Mucosa of descending colon (tissue), 3 donors: ENCODE results near the gene STAMBPL1. TPM values are rescaled to one million over a fixed set of nuclear protein-coding genes. Genes with fewer than 3 reads are reported as not detected.
A peak's percentile ranks its signal among the peaks of the same experiment; 100 is the strongest.

Source experiments
- ATAC-seq: fragments of 200-7000 bp; cut with Tn5 transposase; one replicate; pipeline ENCODE4 v1.9.1; 2020; ENCODE audit warnings: mild to moderate bottlenecking, moderate library complexity
- DNase-seq, 3 donors: peaks; one replicate each; pipeline ENCODE4 v3.0.0-alpha.2; 2020
- H3K36me3 ChIP-seq: fragments of 200-600 bp; one replicate; pipeline ENCODE4 v1.8.0; 2021; ENCODE audit warnings: low read depth, mild to moderate bottlenecking
- H3K4me1 ChIP-seq: fragments of 200-600 bp; one replicate; pipeline ENCODE4 v1.8.0; 2021; ENCODE audit warnings: low read depth, mild to moderate bottlenecking
- H3K4me3 ChIP-seq: fragments of 200-600 bp; one replicate; pipeline ENCODE4 v1.8.0; 2021; ENCODE audit warnings: mild to moderate bottlenecking
- H3K9me3 ChIP-seq: fragments of 200-600 bp; one replicate; pipeline ENCODE4 v1.8.0; 2021; ENCODE audit warnings: mild to moderate bottlenecking
- intact Hi-C, 2 donors: fragments of 100-400 bp; cut with DNase I in 1 of 2; cut with micrococcal nuclease in 1 of 2; formaldehyde crosslinking; loops; one replicate each; pipeline versions ENCODE4 v1.11.0 to v1.11.1; 2022; cut with DNase I, micrococcal nuclease
- total RNA-seq, 3 donors: library from RNA; stranded (reverse); fragmentation: NEBNext Ultra II Directional in 2 of 3; extraction: Animal tissue kit (Norgen Biotek cat#: 25700) in 2 of 3; gene quantifications; one replicate each; pipeline versions ENCODE4 v1.2.1 to v1.2.4, GENCODE V29; 2021 to 2023
- TF ChIP-seq, protein P1 (sequence below): fragments of 200-600 bp; IDR thresholded peaks from one replicate; pipeline ENCODE4 v1.8.0; 2022; ENCODE audit warnings: antibody characterized with exemption, mild to moderate bottlenecking
- donor health status: DM: no; HTN: no; CAD: no; lungs with moderate emphysema.
- donor health status: DM: no; HTN: no; CAD: no.
- donor health status: DM: no; HTN: yes; CAD: no.

The STAMBPL1 gene
- total RNA-seq, 3 donors from 2014 or later: 19.2 to 44.2 (median 20.0) TPM

DNA sequence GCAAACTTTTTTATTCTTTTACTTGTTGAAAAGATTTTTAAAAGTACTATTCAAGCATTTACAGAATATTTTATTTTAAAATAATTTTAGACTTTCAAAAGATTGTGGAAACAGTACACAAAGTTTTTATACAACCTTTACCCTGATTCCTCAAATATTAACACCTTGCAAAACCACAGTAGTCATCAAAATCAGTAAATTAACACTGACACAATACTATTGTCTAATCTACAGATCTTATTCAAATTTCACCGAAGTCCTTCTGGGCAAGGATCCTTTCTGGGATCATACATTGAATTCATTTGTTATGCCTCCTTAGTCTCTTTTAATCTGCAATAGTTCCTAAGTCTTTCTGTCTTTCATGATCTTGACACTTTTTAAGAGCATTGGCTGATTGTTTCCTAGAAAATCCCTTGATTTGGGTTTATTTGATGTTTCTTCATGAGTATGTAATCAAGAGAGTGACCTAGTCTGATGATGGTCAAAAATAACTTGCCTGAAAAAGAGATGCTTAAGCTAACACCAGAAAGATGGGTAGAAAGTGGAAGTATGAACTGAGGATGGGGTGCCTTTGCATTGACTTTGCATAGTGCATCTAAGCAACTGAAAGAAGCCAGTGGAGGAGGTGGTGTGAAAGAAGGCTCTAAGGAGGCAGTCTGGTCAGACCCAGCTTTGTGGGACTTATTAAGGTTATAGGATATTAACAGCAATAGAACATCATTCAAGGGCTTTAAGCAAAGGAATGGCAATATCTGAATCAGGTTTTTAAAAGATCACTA is 9.7 kb downstream of the STAMBPL1 start:
- Histone ChIP-seq H3K9me3 (no peaks in the 10 kb centered on the region), H3K4me3 (no peak overlapping the region), H3K36me3 (no peaks in the 10 kb centered on the region), H3K4me1 (peaks cover 15% of the 10 kb centered on the region)
- intact Hi-C loops: no loop called here
- TF ChIP-seq, protein P1, sequence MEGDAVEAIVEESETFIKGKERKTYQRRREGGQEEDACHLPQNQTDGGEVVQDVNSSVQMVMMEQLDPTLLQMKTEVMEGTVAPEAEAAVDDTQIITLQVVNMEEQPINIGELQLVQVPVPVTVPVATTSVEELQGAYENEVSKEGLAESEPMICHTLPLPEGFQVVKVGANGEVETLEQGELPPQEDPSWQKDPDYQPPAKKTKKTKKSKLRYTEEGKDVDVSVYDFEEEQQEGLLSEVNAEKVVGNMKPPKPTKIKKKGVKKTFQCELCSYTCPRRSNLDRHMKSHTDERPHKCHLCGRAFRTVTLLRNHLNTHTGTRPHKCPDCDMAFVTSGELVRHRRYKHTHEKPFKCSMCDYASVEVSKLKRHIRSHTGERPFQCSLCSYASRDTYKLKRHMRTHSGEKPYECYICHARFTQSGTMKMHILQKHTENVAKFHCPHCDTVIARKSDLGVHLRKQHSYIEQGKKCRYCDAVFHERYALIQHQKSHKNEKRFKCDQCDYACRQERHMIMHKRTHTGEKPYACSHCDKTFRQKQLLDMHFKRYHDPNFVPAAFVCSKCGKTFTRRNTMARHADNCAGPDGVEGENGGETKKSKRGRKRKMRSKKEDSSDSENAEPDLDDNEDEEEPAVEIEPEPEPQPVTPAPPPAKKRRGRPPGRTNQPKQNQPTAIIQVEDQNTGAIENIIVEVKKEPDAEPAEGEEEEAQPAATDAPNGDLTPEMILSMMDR: no peak
- DNase-seq (no peak), ATAC-seq (no peak)

DNA sequence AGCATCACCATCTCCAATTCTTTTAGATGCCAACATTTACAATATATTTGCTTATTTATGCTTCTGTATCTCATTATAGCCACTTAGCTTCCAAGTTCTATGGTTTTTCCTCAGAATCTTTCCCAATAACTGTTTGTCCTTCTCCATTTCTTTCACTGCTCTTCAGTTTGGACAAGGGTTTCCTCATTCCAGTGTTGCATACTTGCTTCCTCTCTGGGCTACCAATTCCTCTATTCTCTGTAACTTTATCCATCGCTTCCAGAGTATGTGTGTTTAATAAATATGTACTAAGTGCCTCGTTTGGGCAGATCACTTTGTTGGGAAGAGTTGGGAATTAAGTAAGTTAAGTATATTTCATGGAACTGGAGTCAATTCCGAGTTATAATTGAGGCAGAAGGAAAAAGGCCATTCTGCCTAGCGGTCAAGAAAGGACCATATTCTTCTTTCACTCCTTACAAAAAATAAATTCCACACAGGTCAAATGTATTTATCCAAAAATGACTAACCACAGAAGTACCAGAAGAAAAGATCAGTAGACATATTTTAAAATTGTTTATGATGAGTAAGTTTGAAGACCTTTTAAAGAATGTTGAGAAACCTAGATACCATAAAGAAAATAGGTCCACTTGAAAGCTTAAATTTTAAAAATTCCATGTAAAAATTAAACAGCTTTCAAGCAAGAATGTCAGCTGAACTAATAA is 10.8 kb downstream of the STAMBPL1 start:
- Histone ChIP-seq H3K36me3 (no peaks in the 10 kb centered on the region), H3K9me3 (no peaks in the 10 kb centered on the region), H3K4me3 (no peak overlapping the region), H3K4me1 (peaks cover 15% of the 10 kb centered on the region)
- intact Hi-C loops: no loop called here
- DNase-seq: no peak
- TF ChIP-seq, protein P1: no peak
- ATAC-seq: no peak

DNA sequence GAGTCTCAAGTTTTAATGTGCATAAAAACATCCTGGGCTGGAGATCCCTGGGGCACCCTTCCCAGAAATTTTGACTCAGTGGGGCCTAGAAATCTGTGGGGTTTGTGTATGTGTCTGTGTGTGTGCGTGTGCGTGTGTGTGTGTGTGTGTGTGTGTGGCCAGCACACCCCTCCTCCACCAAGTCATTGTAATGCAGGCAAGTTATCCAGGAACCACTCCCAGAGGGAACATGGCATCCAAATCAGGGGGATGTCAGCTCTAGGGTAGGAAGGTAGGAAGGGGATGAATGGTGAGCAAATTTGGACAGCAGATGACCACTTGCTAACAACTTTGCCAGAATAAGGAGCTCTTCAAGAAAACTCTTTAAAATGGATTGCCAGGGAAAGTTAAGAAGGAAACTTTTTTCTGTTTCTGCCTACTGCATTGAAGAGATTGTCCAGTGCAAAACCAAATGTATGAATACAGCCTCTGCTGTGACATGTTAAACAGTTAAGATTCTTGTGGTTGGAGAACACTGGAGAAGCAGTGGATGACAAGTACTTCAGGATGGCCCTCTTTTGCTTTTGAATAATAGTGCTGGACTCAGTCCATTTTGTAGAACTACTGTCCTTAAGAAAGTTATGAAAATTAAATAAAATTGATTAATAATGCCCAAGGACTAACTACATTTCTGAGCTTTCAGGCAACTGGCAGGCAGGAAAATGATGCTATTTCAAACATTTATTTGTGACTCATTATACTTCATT is 12.3 kb downstream of the STAMBPL1 start:
- H3K36me3 ChIP-seq: no peaks in the 10 kb centered on the region
- peaks cover 23% of the 10 kb centered on the region for H3K4me1 ChIP-seq
- no peak for DNase-seq
- intact Hi-C loops: no loop called here
- no peak for ATAC-seq
- no peaks in the 10 kb centered on the region for H3K9me3 ChIP-seq
- TF ChIP-seq, protein P1: no peak
- no peak overlapping the region for H3K4me3 ChIP-seq

DNA sequence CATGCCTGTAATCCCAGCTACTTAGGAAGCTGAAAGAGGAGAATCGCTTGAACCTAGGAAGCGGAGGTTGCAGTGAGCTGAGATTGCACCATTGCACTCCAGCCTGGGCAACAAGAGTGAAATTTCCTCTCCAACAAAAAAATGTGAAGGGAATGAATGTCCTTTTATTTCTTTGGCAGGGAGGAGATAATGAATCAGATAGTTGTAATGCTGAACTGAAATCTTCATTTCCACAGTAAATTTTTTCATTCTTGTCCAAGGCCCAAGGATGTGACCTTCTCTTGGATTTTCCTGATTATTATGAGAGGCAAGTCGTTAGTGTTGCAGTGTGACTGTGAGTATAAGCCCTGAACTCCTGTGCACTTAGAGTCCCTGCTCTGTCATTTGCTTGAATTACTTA is 13.6 kb downstream of the STAMBPL1 start:
- intact Hi-C loops: no loop called here
- Histone ChIP-seq H3K4me1 (peaks cover 35% of the 10 kb centered on the region), H3K36me3 (no peaks in the 10 kb centered on the region), H3K9me3 (no peaks in the 10 kb centered on the region), H3K4me3 (no peak overlapping the region)
- ATAC-seq (no peak), DNase-seq (no peak)
- TF ChIP-seq, protein P1: no peak

DNA sequence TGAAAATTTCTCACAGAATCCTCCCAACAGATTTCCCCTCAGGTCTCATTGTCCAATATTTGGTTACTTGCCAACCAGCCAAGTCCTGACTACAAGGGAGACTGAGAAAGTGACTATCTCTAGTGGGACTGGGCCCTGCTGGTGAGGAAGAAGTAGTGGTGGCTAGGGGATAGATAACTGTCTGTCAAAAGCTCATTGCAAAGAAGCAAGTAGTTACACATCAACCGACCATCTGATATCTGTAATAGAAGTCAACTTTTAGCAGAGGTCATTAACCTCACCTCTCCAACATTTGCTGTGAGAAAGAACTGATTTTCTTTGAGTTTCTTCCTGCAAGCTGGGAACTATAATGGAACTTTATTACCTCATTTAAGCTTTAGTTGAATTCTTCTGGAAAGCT is 15.2 kb downstream of the STAMBPL1 start:
- no peaks in the 10 kb centered on the region for H3K36me3 ChIP-seq
- TF ChIP-seq, protein P1: no peak
- ATAC-seq (peak; percentile 2), DNase-seq (no peak)
- H3K4me3 ChIP-seq: no peak overlapping the region
- intact Hi-C loops: no loop called here
- peaks cover 39% of the 10 kb centered on the region for H3K4me1 ChIP-seq
- no peaks in the 10 kb centered on the region for H3K9me3 ChIP-seq
